WTC11 (cell line): ENCODE measurements around the gene TMEM165.

ENCODE experiments used
- ESRRA ChIP-seq: sonication (generic); formaldehyde crosslinking; IDR thresholded peaks from 2 replicates; pipeline ENCODE4 v1.8.1; 2022; ENCODE audit warnings: mild to moderate bottlenecking, missing genetic modification reagents, borderline replicate concordance
- FOXK1 ChIP-seq: sonication (generic); formaldehyde crosslinking; IDR thresholded peaks from 2 replicates; pipeline ENCODE4 v1.8.0; 2022; ENCODE audit warnings: mild to moderate bottlenecking, moderate library complexity, missing genetic modification reagents
- NFYB ChIP-seq: sonication (generic); formaldehyde crosslinking; conservative IDR thresholded peaks from 2 replicates; pipeline ENCODE4 v1.8.0; 2022; ENCODE audit warnings: low read depth, missing genetic modification reagents
- NR2C2 ChIP-seq: sonication (generic); formaldehyde crosslinking; IDR thresholded peaks from 2 replicates; pipeline ENCODE4 v1.8.0; 2022; ENCODE audit warnings: mild to moderate bottlenecking, missing genetic modification reagents
- SMAD3 ChIP-seq: sonication (generic); formaldehyde crosslinking; IDR thresholded peaks from 2 replicates; pipeline ENCODE4 v1.8.0; 2022; ENCODE audit warnings: missing genetic modification reagents, mild to moderate bottlenecking, borderline replicate concordance
- TEAD4 ChIP-seq: sonication (generic); formaldehyde crosslinking; IDR thresholded peaks from 2 replicates; pipeline ENCODE4 v1.8.0; 2022; ENCODE audit warnings: mild to moderate bottlenecking, missing genetic modification reagents
- ZNF263 ChIP-seq: sonication (generic); formaldehyde crosslinking; IDR thresholded peaks from 2 replicates; pipeline ENCODE4 v1.8.1; 2022; ENCODE audit warnings: low read depth, mild to moderate bottlenecking, moderate library complexity, missing genetic modification reagents
- TF ChIP-seq, protein P1 (sequence below): fragments of 200-600 bp; IDR thresholded peaks from 2 replicates; pipeline ENCODE4 v1.8.0; 2022; ENCODE audit warnings: antibody characterized with exemption
- TF ChIP-seq, protein P2 (sequence below): sonication (generic); formaldehyde crosslinking; IDR thresholded peaks from 2 replicates; pipeline ENCODE4 v1.8.0; 2023; ENCODE audit warnings: missing genetic modification reagents, mild to moderate bottlenecking, borderline replicate concordance
- TF ChIP-seq, protein P3 (sequence below): sonication (generic); formaldehyde crosslinking; IDR thresholded peaks from 2 replicates; pipeline ENCODE4 v1.8.0; 2022; ENCODE audit warnings: mild to moderate bottlenecking, missing genetic modification reagents
- TF ChIP-seq, protein P4 (sequence below): sonication (generic); formaldehyde crosslinking; IDR thresholded peaks from 2 replicates; pipeline ENCODE4 v1.8.1; 2022; ENCODE audit warnings: low read depth, missing genetic modification reagents, borderline replicate concordance
- TF ChIP-seq, protein P5 (sequence below): sonication (generic); formaldehyde crosslinking; IDR thresholded peaks from 2 replicates; pipeline ENCODE4 v1.8.1; 2023; ENCODE audit warnings: mild to moderate bottlenecking, missing genetic modification reagents, moderate library complexity
- TF ChIP-seq, protein P6 (sequence below): sonication (generic); formaldehyde crosslinking; conservative IDR thresholded peaks from 2 replicates; pipeline ENCODE4 v1.8.1; 2023; ENCODE audit warnings: mild to moderate bottlenecking, low read depth, missing genetic modification reagents, moderate library complexity
- TF ChIP-seq, protein P7 (sequence below): sonication (generic); formaldehyde crosslinking; IDR thresholded peaks from 2 replicates; pipeline ENCODE4 v1.8.1; 2023; ENCODE audit warnings: mild to moderate bottlenecking, missing genetic modification reagents, moderate library complexity

DNA sequence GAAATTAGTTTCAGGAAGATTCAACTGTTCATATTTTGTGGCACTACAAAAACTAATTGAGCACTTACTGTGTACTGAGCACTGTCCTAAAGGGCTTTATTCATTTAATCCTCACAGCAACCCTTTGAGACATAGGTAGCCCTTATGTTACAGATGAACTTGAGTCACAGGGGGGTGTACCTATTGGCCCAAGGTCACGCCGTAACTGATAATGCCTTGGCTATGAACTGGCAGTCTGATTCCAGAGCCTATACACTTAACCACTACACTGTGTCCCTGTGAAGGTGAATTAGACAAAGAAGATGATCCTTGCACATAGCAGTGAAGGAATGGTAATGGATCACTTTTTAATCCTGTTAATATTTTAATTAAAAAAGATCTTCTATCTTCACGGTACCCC is 12.0 kb downstream of the TMEM165 start:
- TF ChIP-seq, protein P1, sequence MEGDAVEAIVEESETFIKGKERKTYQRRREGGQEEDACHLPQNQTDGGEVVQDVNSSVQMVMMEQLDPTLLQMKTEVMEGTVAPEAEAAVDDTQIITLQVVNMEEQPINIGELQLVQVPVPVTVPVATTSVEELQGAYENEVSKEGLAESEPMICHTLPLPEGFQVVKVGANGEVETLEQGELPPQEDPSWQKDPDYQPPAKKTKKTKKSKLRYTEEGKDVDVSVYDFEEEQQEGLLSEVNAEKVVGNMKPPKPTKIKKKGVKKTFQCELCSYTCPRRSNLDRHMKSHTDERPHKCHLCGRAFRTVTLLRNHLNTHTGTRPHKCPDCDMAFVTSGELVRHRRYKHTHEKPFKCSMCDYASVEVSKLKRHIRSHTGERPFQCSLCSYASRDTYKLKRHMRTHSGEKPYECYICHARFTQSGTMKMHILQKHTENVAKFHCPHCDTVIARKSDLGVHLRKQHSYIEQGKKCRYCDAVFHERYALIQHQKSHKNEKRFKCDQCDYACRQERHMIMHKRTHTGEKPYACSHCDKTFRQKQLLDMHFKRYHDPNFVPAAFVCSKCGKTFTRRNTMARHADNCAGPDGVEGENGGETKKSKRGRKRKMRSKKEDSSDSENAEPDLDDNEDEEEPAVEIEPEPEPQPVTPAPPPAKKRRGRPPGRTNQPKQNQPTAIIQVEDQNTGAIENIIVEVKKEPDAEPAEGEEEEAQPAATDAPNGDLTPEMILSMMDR = no peak
- TF ChIP-seq, protein P2, sequence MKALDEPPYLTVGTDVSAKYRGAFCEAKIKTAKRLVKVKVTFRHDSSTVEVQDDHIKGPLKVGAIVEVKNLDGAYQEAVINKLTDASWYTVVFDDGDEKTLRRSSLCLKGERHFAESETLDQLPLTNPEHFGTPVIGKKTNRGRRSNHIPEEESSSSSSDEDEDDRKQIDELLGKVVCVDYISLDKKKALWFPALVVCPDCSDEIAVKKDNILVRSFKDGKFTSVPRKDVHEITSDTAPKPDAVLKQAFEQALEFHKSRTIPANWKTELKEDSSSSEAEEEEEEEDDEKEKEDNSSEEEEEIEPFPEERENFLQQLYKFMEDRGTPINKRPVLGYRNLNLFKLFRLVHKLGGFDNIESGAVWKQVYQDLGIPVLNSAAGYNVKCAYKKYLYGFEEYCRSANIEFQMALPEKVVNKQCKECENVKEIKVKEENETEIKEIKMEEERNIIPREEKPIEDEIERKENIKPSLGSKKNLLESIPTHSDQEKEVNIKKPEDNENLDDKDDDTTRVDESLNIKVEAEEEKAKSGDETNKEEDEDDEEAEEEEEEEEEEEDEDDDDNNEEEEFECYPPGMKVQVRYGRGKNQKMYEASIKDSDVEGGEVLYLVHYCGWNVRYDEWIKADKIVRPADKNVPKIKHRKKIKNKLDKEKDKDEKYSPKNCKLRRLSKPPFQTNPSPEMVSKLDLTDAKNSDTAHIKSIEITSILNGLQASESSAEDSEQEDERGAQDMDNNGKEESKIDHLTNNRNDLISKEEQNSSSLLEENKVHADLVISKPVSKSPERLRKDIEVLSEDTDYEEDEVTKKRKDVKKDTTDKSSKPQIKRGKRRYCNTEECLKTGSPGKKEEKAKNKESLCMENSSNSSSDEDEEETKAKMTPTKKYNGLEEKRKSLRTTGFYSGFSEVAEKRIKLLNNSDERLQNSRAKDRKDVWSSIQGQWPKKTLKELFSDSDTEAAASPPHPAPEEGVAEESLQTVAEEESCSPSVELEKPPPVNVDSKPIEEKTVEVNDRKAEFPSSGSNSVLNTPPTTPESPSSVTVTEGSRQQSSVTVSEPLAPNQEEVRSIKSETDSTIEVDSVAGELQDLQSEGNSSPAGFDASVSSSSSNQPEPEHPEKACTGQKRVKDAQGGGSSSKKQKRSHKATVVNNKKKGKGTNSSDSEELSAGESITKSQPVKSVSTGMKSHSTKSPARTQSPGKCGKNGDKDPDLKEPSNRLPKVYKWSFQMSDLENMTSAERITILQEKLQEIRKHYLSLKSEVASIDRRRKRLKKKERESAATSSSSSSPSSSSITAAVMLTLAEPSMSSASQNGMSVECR (CRISPR knock-in tag) = no peak
- no peak for TF ChIP-seq TEAD4
- TF ChIP-seq, protein P3, sequence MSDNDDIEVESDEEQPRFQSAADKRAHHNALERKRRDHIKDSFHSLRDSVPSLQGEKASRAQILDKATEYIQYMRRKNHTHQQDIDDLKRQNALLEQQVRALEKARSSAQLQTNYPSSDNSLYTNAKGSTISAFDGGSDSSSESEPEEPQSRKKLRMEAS (CRISPR knock-in tag) = no peak
- no peak for TF ChIP-seq NR2C2
- TF ChIP-seq, protein P4, sequence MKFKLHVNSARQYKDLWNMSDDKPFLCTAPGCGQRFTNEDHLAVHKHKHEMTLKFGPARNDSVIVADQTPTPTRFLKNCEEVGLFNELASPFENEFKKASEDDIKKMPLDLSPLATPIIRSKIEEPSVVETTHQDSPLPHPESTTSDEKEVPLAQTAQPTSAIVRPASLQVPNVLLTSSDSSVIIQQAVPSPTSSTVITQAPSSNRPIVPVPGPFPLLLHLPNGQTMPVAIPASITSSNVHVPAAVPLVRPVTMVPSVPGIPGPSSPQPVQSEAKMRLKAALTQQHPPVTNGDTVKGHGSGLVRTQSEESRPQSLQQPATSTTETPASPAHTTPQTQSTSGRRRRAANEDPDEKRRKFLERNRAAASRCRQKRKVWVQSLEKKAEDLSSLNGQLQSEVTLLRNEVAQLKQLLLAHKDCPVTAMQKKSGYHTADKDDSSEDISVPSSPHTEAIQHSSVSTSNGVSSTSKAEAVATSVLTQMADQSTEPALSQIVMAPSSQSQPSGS (CRISPR knock-in tag) = no peak
- no peak for TF ChIP-seq SMAD3 (CRISPR knock-in tag)
- TF ChIP-seq, protein P5, sequence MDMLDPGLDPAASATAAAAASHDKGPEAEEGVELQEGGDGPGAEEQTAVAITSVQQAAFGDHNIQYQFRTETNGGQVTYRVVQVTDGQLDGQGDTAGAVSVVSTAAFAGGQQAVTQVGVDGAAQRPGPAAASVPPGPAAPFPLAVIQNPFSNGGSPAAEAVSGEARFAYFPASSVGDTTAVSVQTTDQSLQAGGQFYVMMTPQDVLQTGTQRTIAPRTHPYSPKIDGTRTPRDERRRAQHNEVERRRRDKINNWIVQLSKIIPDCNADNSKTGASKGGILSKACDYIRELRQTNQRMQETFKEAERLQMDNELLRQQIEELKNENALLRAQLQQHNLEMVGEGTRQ = no peak
- TF ChIP-seq, protein P6, sequence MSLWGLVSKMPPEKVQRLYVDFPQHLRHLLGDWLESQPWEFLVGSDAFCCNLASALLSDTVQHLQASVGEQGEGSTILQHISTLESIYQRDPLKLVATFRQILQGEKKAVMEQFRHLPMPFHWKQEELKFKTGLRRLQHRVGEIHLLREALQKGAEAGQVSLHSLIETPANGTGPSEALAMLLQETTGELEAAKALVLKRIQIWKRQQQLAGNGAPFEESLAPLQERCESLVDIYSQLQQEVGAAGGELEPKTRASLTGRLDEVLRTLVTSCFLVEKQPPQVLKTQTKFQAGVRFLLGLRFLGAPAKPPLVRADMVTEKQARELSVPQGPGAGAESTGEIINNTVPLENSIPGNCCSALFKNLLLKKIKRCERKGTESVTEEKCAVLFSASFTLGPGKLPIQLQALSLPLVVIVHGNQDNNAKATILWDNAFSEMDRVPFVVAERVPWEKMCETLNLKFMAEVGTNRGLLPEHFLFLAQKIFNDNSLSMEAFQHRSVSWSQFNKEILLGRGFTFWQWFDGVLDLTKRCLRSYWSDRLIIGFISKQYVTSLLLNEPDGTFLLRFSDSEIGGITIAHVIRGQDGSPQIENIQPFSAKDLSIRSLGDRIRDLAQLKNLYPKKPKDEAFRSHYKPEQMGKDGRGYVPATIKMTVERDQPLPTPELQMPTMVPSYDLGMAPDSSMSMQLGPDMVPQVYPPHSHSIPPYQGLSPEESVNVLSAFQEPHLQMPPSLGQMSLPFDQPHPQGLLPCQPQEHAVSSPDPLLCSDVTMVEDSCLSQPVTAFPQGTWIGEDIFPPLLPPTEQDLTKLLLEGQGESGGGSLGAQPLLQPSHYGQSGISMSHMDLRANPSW = no peak
- TF ChIP-seq, protein P7, sequence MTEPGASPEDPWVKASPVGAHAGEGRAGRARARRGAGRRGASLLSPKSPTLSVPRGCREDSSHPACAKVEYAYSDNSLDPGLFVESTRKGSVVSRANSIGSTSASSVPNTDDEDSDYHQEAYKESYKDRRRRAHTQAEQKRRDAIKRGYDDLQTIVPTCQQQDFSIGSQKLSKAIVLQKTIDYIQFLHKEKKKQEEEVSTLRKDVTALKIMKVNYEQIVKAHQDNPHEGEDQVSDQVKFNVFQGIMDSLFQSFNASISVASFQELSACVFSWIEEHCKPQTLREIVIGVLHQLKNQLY (CRISPR knock-in tag) = no peak
- TF ChIP-seq ESRRA (CRISPR knock-in tag) = no peak
- no peak for TF ChIP-seq NFYB (CRISPR knock-in tag)
- no peak for TF ChIP-seq ZNF263 (CRISPR knock-in tag)
- TF ChIP-seq FOXK1 = no peak
